Endothelial cell of umbilical vein (primary cell): Measurements from ENCODE around the gene PCBP1. TPM values are rescaled to one million over a fixed set of nuclear protein-coding genes. Genes with fewer than 3 reads are reported as not detected.

Experiments
- BruUV-seq: library from RNA; stranded (reverse); fragments of 400-500 nt; replicated peaks from 2 replicates; lab custom pipeline; 2021; lab: Mats Ljungman, UMichigan
- CTCF ChIA-PET: fragments of 300-600, 350-600 bp; sonication (Branson Sonifier 250); formaldehyde crosslinking; loops from one replicate; lab custom pipeline; 2021; ENCODE audit warnings: antibody characterized with exemption, inconsistent platforms; lab: Charles Lee
- POLR2A ChIA-PET: fragments of 300-600, 350-600 bp; sonication (Branson Sonifier 250); formaldehyde crosslinking; loops from one replicate; lab custom pipeline; 2021; ENCODE audit warnings: antibody characterized with exemption, inconsistent platforms; lab: Charles Lee
- DNase-seq: peaks from one replicate; pipeline ENCODE4 v3.0.0-alpha.2; 2011; ENCODE audit warnings: low read depth, low spot score
- FAIRE-seq: peaks from 2 replicates; lab custom pipeline; 2011; peaks lifted over from hg19 to GRCh38; lab: Jason Lieb, UNC
- H2AFZ ChIP-seq: 2 replicates; pipeline ENCODE4 v1.6.0; 2012; ENCODE audit warnings: low read depth, low read length, control low read depth, inconsistent platforms
- H3K27ac ChIP-seq: 2 replicates; pipeline ENCODE4 v1.5.1; 2011; ENCODE audit warnings: low read depth, mild to moderate bottlenecking, control low read depth, low read length, moderate library complexity; ENCODE audit not compliant: insufficient read depth
- H3K27me3 ChIP-seq, 2 experiments: 2 replicates each; pipeline versions ENCODE4 v1.6.0 to v1.6.1; 2011; ENCODE audit warnings: low read length in 2 of 2, mixed read lengths in 1 of 2; ENCODE audit not compliant: control insufficient read depth in 2 of 2, insufficient read depth in 2 of 2
- H3K36me3 ChIP-seq, 2 experiments: 2 replicates in 1 of 2; 3 replicates in 1 of 2; pipeline ENCODE4 v1.5.1; 2011; ENCODE audit warnings: low read length in 2 of 2, mild to moderate bottlenecking in 1 of 2, moderate library complexity in 1 of 2; ENCODE audit not compliant: control insufficient read depth in 2 of 2, insufficient read depth in 2 of 2; ENCODE audit errors: extremely low read depth in 1 of 2
- H3K4me1 ChIP-seq: 3 replicates; pipeline ENCODE4 v1.5.1; 2011; ENCODE audit warnings: mild to moderate bottlenecking, low read length; ENCODE audit not compliant: control insufficient read depth, insufficient read depth; ENCODE audit errors: extremely low read depth
- H3K4me2 ChIP-seq: 2 replicates; pipeline ENCODE4 v1.6.1; 2011; ENCODE audit warnings: low read length, control low read depth, mixed read lengths; ENCODE audit not compliant: insufficient read depth
- H3K4me3 ChIP-seq, 3 experiments: fragments of 200-600 bp in 1 of 3; sonication (generic), shearing (Covaris generic) in 1 of 3; replicated peaks in 1 of 3; 2 replicates each; pipeline ENCODE4 v1.5.1; 2011 to 2016; ENCODE audit warnings: control low read depth in 3 of 3, low read length in 3 of 3, mild to moderate bottlenecking in 2 of 3, inconsistent platforms in 1 of 3, low read depth in 1 of 3, moderate library complexity in 1 of 3; ENCODE audit not compliant: insufficient read depth in 1 of 3
- H3K79me2 ChIP-seq: 2 replicates; pipeline ENCODE4 v1.6.0; 2012; ENCODE audit warnings: low read length, inconsistent platforms; ENCODE audit not compliant: control insufficient read depth, insufficient read depth
- H3K9ac ChIP-seq: replicated peaks from 2 replicates; pipeline ENCODE3; 2011; ENCODE audit warnings: low read length, control low read depth; ENCODE audit not compliant: insufficient read depth; ENCODE audit errors: extremely low read depth
- H3K9me1 ChIP-seq: replicated peaks from 3 replicates; pipeline ENCODE4 v1.6.0; 2011; ENCODE audit warnings: mild to moderate bottlenecking, low read length; ENCODE audit not compliant: control insufficient read depth, insufficient read depth; ENCODE audit errors: extremely low read depth
- H3K9me3 ChIP-seq: replicated peaks from 2 replicates; pipeline ENCODE4 v1.5.1; 2012; ENCODE audit warnings: low read length, inconsistent platforms; ENCODE audit not compliant: control insufficient read depth, insufficient read depth
- H4K20me1 ChIP-seq: replicated peaks from 2 replicates; pipeline ENCODE3; 2011; ENCODE audit warnings: mild to moderate bottlenecking, low read length; ENCODE audit not compliant: control insufficient read depth, insufficient read depth; ENCODE audit errors: extremely low read depth
- EZH2 ChIP-seq: IDR thresholded peaks from 2 replicates; pipeline ENCODE4 v1.6.1; 2012; ENCODE audit warnings: borderline replicate concordance, low read depth, mild to moderate bottlenecking, moderate library complexity, low read length, inconsistent platforms; ENCODE audit not compliant: severe bottlenecking
- FOS ChIP-seq: IDR thresholded peaks from 2 replicates; pipeline ENCODE4 v1.6.1; 2011; ENCODE audit warnings: mild to moderate bottlenecking, low read length, moderate library complexity, borderline replicate concordance; ENCODE audit not compliant: insufficient read depth
- GATA2 ChIP-seq: IDR thresholded peaks from 2 replicates; pipeline ENCODE4 v1.7.0; 2011; ENCODE audit warnings: low read depth, mild to moderate bottlenecking, moderate library complexity, mixed read lengths, low read length; ENCODE audit not compliant: insufficient read length, insufficient read depth
- JUN ChIP-seq: IDR thresholded peaks from 2 replicates; pipeline ENCODE4 v1.6.1; 2011; ENCODE audit warnings: borderline replicate concordance, low read depth; ENCODE audit not compliant: insufficient read length, insufficient read depth
- MAX ChIP-seq: IDR thresholded peaks from 2 replicates; pipeline ENCODE4 v1.6.1; 2011; ENCODE audit not compliant: insufficient read depth, insufficient read length
- POLR2AphosphoS5 ChIP-seq: IDR thresholded peaks from 2 replicates; pipeline ENCODE4 v1.6.1; 2012; ENCODE audit warnings: low read depth, mild to moderate bottlenecking, control low read depth, low read length, moderate library complexity; ENCODE audit not compliant: insufficient read depth
- dilution Hi-C: fragments of 300-500 bp; cut with MboI; formaldehyde crosslinking; loops from one replicate; pipeline ENCODE4 v1.15.0; 2019; ENCODE audit warnings: low sequenced_read_pairs; ENCODE audit not compliant: extremely low pct_ligation_motif_present
- intact Hi-C: fragments of 100-400 bp; cut with micrococcal nuclease; formaldehyde crosslinking; loops from one replicate; pipeline ENCODE4 v1.10.0; 2022
- polyA plus RNA-seq, 4 experiments: library from polyadenylated mRNA; depleted of rRNA in 3 of 4; stranded (reverse) in 3 of 4; unstranded in 1 of 4; fragments of >200 nt; gene quantifications; 2 replicates each; pipeline versions ENCODE4 v1.2.1 to v1.2.3, GENCODE V29; 2011 to 2012; ENCODE audit warnings: missing spikeins in 1 of 4
- total RNA-seq: library from RNA; stranded (reverse); gene quantifications from 2 replicates; pipeline ENCODE4 v1.2.3, GENCODE V29; 2021
- TF ChIP-seq, protein P1 (sequence below), 2 donors: IDR thresholded peaks; 1 replicate in 1 of 2; 2 replicates in 1 of 2; pipeline ENCODE4 v1.5.1; 2011; ENCODE audit warnings: low read length in 2 of 2, mild to moderate bottlenecking in 2 of 2, moderate library complexity in 2 of 2, control low read depth in 1 of 2, inconsistent platforms in 1 of 2, low read depth in 1 of 2; ENCODE audit not compliant: insufficient read depth in 1 of 2; ENCODE audit errors: extremely low read depth in 1 of 2

The PCBP1 gene
- total and polyA plus RNA-seq, 2 donors (not counting 3 experiments of a cell fraction or from before 2014, with no cell fraction given) = 196 to 360 TPM

- H4K20me1 ChIP-seq = no peaks in the 10 kb centered on the region
- ChIA-PET CTCF (interaction anchor here (1.4 kb wide), 1 partner anchor 42 kb away, joined by 5 read pairs; no protein-coding TSS in a partner anchor), POLR2A (interaction anchor here (1.3 kb wide), 1 partner anchor 177 kb away, joined by 4 read pairs; no protein-coding TSS in a partner anchor)
- dilution Hi-C loops (no loop called here), intact Hi-C loops (no loop called here)
- H2AFZ ChIP-seq = no peak overlapping the region
- peaks cover 22% of the 10 kb centered on the region for H3K4me1 ChIP-seq
- TF ChIP-seq MAX = no peak
- no peak for FAIRE-seq
- BruUV-seq = no TSS peak
- no peaks in the 10 kb centered on the region for H3K9me1 ChIP-seq
- no peak for DNase-seq
- peaks cover 27% of the 10 kb centered on the region for H3K79me2 ChIP-seq
- no peaks in the 10 kb centered on the region for H3K27me3 ChIP-seq
- H3K4me2 ChIP-seq = no peak overlapping the region
- H3K36me3 ChIP-seq = peaks cover 0 to 4% of the 10 kb centered on the region in 2 experiments
- H3K9ac ChIP-seq = no peak overlapping the region
- no peaks in the 10 kb centered on the region for H3K9me3 ChIP-seq
- H3K27ac ChIP-seq = no peak overlapping the region
- H3K4me3 ChIP-seq = no peak overlapping the region
Measured at GRCh38 chr2:70091364-70091763, 4.1 kb downstream of the PCBP1 start.

- Histone ChIP-seq H3K27me3 (no peaks in the 10 kb centered on the region), H4K20me1 (no peaks in the 10 kb centered on the region), H2AFZ (no peak overlapping the region), H3K4me2 (no peak overlapping the region), H3K9me1 (no peaks in the 10 kb centered on the region), H3K36me3 (peaks cover 0 to 4% of the 10 kb centered on the region in 2 experiments), H3K4me1 (peaks cover 22% of the 10 kb centered on the region), H3K9ac (no peak overlapping the region), H3K4me3 (no peak overlapping the region), H3K27ac (no peak overlapping the region), H3K79me2 (peaks cover 27% of the 10 kb centered on the region), H3K9me3 (no peaks in the 10 kb centered on the region)
- FAIRE-seq (no peak), DNase-seq (no peak)
- TF ChIP-seq FOS (no peak), EZH2 (no peak), POLR2AphosphoS5 (no peak), GATA2 (no peak), MAX (no peak), JUN (no peak)
- TF ChIP-seq, protein P1, sequence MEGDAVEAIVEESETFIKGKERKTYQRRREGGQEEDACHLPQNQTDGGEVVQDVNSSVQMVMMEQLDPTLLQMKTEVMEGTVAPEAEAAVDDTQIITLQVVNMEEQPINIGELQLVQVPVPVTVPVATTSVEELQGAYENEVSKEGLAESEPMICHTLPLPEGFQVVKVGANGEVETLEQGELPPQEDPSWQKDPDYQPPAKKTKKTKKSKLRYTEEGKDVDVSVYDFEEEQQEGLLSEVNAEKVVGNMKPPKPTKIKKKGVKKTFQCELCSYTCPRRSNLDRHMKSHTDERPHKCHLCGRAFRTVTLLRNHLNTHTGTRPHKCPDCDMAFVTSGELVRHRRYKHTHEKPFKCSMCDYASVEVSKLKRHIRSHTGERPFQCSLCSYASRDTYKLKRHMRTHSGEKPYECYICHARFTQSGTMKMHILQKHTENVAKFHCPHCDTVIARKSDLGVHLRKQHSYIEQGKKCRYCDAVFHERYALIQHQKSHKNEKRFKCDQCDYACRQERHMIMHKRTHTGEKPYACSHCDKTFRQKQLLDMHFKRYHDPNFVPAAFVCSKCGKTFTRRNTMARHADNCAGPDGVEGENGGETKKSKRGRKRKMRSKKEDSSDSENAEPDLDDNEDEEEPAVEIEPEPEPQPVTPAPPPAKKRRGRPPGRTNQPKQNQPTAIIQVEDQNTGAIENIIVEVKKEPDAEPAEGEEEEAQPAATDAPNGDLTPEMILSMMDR (IDR thresholded peaks at IDR 0.05; ENCODE audit: extremely low read depth in 1 of 2, insufficient read depth in 1 of 2, low read depth in 1 of 2, low read length in 2 of 2) = no peak
- CTCF ChIA-PET = interaction anchor here (1.4 kb wide), 1 partner anchor 42 kb away, joined by 5 read pairs; no protein-coding TSS in a partner anchor
- POLR2A ChIA-PET = no interaction called here
- dilution Hi-C loops (no loop called here), intact Hi-C loops (no loop called here)
- BruUV-seq = no TSS peak
Measured at GRCh38 chr2:70091816-70092215, 4.5 kb downstream of the PCBP1 start.
